Esophagus muscularis mucosa (tissue), 4 donors: Measurements from ENCODE around the gene OR6K6. TPM values are rescaled to one million over a fixed set of nuclear protein-coding genes. Genes with fewer than 3 reads are reported as not detected.

Source experiments
- DNase-seq: peaks from one replicate; pipeline ENCODE4 v3.0.0-alpha.2; 2017; ENCODE audit errors: extremely low spot score
- H3K27ac ChIP-seq, 4 donors: fragments of 200-600 bp; sonication (generic); replicated peaks in 1 of 4; 1 replicate in 3 of 4; 2 replicates in 1 of 4; pipeline ENCODE4 v1.5.1; 2016 to 2019; ENCODE audit warnings: mild to moderate bottlenecking in 1 of 4
- H3K27me3 ChIP-seq, 4 donors: fragments of 200-600 bp; sonication (generic); one replicate each; pipeline versions ENCODE4 v1.5.1 to v1.6.0; 2016 to 2019
- H3K36me3 ChIP-seq, 4 donors: fragments of 200-600 bp; sonication (generic); one replicate each; pipeline ENCODE4 v1.5.1; 2016 to 2019
- H3K4me1 ChIP-seq, 4 donors: fragments of 200-600 bp; sonication (generic); one replicate each; pipeline ENCODE4 v1.5.1; 2016 to 2019
- H3K4me3 ChIP-seq, 4 donors: fragments of 200-600 bp; sonication (generic); 1 replicate in 2 of 4; 2 replicates in 2 of 4; pipeline ENCODE4 v1.5.1; 2016 to 2019; ENCODE audit warnings: mild to moderate bottlenecking in 4 of 4, moderate library complexity in 1 of 4
- H3K9me3 ChIP-seq, 4 donors: fragments of 200-600 bp; sonication (generic); 1 replicate in 3 of 4; 2 replicates in 1 of 4; pipeline ENCODE4 v1.5.1; 2016 to 2019
- EP300 ChIP-seq: sonication (generic); formaldehyde crosslinking; IDR thresholded peaks from one replicate; pipeline ENCODE4 v1.6.1; 2017; ENCODE audit warnings: antibody characterized with exemption
- POLR2A ChIP-seq: fragments of 450-650 bp; IDR thresholded peaks from one replicate; pipeline ENCODE4 v1.6.1; 2017; ENCODE audit warnings: antibody characterized with exemption, moderate library complexity, mild to moderate bottlenecking, low read depth
- POLR2AphosphoS5 ChIP-seq, 2 donors: sonication (generic); formaldehyde crosslinking; IDR thresholded peaks; one replicate each; pipeline ENCODE4 v1.6.1; 2017; ENCODE audit warnings: antibody characterized with exemption in 2 of 2
- WGBS: methylation state at CpG from one replicate; pipeline ENCODE4 v1.1.5; 2018; 5-methylcytosine and 5-hydroxymethylcytosine counted together
- intact Hi-C: fragments of 100-400 bp; cut with DNase I; formaldehyde crosslinking; loops from one replicate; pipeline ENCODE4 v1.15.1; 2023
- total RNA-seq, 4 donors: library from RNA; depleted of rRNA; stranded (reverse); fragments of >200 nt; gene quantifications; one replicate each; pipeline versions ENCODE4 v1.1.0 to v1.2.1, GENCODE V29; 2016
- TF ChIP-seq, protein P1 (sequence below), 3 experiments: fragments of 200-600 bp in 2 of 3; fragments of 450-650 bp in 1 of 3; sonication (generic) in 2 of 3; IDR thresholded peaks; one replicate each; pipeline ENCODE4 v1.5.1; 2017 to 2019; ENCODE audit warnings: antibody characterized with exemption in 3 of 3, mild to moderate bottlenecking in 2 of 3, moderate library complexity in 1 of 3

The OR6K6 gene
- total RNA-seq: not detected

- Histone ChIP-seq H3K36me3 (no peaks in the 10 kb centered on the region), H3K9me3 (no peaks in the 10 kb centered on the region), H3K27ac (no peak within 1 kb of the TSS), H3K27me3 (no peaks in the 10 kb centered on the region), H3K4me3 (no peak within 1 kb of the TSS), H3K4me1 (no peaks in the 10 kb centered on the region)
- TF ChIP-seq POLR2AphosphoS5 (IDR thresholded peaks at IDR 0.05) (no peak), EP300 (no peak), POLR2A (no peak)
- TF ChIP-seq, protein P1, sequence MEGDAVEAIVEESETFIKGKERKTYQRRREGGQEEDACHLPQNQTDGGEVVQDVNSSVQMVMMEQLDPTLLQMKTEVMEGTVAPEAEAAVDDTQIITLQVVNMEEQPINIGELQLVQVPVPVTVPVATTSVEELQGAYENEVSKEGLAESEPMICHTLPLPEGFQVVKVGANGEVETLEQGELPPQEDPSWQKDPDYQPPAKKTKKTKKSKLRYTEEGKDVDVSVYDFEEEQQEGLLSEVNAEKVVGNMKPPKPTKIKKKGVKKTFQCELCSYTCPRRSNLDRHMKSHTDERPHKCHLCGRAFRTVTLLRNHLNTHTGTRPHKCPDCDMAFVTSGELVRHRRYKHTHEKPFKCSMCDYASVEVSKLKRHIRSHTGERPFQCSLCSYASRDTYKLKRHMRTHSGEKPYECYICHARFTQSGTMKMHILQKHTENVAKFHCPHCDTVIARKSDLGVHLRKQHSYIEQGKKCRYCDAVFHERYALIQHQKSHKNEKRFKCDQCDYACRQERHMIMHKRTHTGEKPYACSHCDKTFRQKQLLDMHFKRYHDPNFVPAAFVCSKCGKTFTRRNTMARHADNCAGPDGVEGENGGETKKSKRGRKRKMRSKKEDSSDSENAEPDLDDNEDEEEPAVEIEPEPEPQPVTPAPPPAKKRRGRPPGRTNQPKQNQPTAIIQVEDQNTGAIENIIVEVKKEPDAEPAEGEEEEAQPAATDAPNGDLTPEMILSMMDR (IDR thresholded peaks at IDR 0.05): no peak
- intact Hi-C loops: no loop called here
- WGBS: 81% methylated on average over 2 of the region's 2 CpGs
- DNase-seq: no peak
Measured at GRCh38 chr1:158754420-158754819, at the start of gene OR6K6. Gene OR6K6, plus strand, starts transcription at chr1:158754720. Its CDS starts 168 bp downstream, at chr1:158754888.

DNA sequence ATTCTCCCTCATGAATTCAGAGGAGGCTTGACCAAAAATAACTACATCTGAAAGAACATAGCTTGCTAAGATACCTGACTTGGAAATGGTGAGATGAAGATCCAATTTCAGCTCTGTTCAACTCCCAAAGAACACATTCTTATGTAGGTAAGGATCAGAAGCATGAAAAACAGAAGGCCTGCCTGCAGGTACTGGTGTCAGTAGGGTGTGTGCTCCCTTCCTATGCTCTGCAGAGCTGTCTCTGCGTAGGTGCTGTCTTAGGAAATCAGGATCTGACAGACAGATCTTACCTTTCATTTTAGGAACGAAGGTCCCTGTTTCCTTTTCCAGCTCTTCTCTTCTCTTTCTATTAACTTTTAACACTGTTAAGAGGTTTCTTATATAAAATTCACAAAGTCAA is 48.4 kb upstream of the OR6K6 start:
- no peaks in the 10 kb centered on the region for H3K27me3 ChIP-seq
- no peaks in the 10 kb centered on the region for H3K4me1 ChIP-seq
- no peak overlapping the region for H3K27ac ChIP-seq
- H3K36me3 ChIP-seq: no peaks in the 10 kb centered on the region
- intact Hi-C loops: no loop called here
- 62% methylated on average over 2 of the region's 2 CpGs for WGBS
- no peaks in the 10 kb centered on the region for H3K9me3 ChIP-seq
- no peak overlapping the region for H3K4me3 ChIP-seq
- no peak for DNase-seq
- TF ChIP-seq EP300 (no peak), POLR2AphosphoS5 (IDR thresholded peaks at IDR 0.05) (no peak), POLR2A (no peak)
- TF ChIP-seq, protein P1 (IDR thresholded peaks at IDR 0.05): no peak

DNA sequence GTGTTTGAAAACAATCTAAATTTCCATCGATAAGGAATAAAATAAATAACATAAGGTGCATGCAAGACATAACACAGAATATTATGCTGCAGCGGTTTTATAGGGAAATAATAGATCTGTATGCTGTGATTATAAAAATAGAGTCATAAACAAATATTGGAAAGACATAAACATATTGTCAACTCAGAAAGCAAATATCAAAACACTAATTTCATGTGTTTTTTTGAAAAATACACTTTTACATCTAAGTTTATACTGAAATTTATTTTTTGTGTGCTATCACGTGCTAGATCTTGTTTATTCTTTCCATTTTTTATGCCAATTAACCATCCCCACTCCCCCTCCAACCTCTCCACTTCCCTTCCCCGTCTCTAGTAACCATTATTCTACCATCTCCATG is 43.4 kb upstream of the OR6K6 start:
- no peaks in the 10 kb centered on the region for H3K9me3 ChIP-seq
- H3K4me3 ChIP-seq: no peak overlapping the region
- TF ChIP-seq POLR2A (no peak), POLR2AphosphoS5 (IDR thresholded peaks at IDR 0.05) (no peak), EP300 (no peak)
- TF ChIP-seq, protein P1 (IDR thresholded peaks at IDR 0.05): no peak
- no peaks in the 10 kb centered on the region for H3K4me1 ChIP-seq
- no peak for DNase-seq
- intact Hi-C loops: no loop called here
- WGBS: 62% methylated on average over 4 of the region's 4 CpGs
- no peaks in the 10 kb centered on the region for H3K36me3 ChIP-seq
- no peak overlapping the region for H3K27ac ChIP-seq
- H3K27me3 ChIP-seq: peaks cover 0 to 4% (median 0%) of the 10 kb centered on the region in 4 donors

GRCh38 chr1:158714754-158715153 is 39.8 kb upstream of the OR6K6 start:
- no peaks in the 10 kb centered on the region for H3K9me3 ChIP-seq
- H3K4me3 ChIP-seq: no peak overlapping the region
- intact Hi-C loops: no loop called here
- DNase-seq: no peak
- H3K27me3 ChIP-seq: peaks cover 0 to 4% (median 0%) of the 10 kb centered on the region in 4 donors
- H3K27ac ChIP-seq: no peak overlapping the region
- 30% methylated on average over 1 of the region's 1 CpG for WGBS
- H3K4me1 ChIP-seq: no peaks in the 10 kb centered on the region
- no peak for TF ChIP-seq POLR2AphosphoS5 (IDR thresholded peaks at IDR 0.05)
- TF ChIP-seq, protein P1 (IDR thresholded peaks at IDR 0.05): no peak
- no peaks in the 10 kb centered on the region for H3K36me3 ChIP-seq

DNA sequence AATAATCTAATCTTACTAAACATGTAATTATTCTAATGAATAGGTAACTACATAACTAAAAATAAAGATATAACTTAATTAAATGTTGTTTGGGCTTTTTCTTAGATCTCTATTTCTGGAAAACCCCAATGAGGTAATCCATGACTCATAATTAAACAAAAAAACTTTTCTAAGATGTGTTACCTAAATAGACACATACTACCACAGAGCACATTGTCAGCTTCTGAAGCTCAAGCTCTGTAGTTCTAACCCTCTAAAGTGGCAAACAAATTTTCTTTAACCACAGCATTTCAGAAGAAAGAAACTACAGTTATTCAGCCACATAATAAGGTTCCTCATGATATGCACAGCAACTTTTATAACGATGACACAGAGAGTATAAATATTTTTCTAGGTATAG is 38.2 kb upstream of the OR6K6 start:
- peaks cover 0 to 4% (median 0%) of the 10 kb centered on the region in 4 donors for H3K27me3 ChIP-seq
- H3K4me3 ChIP-seq: no peak overlapping the region
- no peaks in the 10 kb centered on the region for H3K36me3 ChIP-seq
- H3K27ac ChIP-seq: no peak overlapping the region
- intact Hi-C loops: no loop called here
- no peak for DNase-seq
- TF ChIP-seq, protein P1 (IDR thresholded peaks at IDR 0.05): no peak
- no peak for TF ChIP-seq POLR2AphosphoS5 (IDR thresholded peaks at IDR 0.05)
- no peak for TF ChIP-seq POLR2A
- no peak for TF ChIP-seq EP300
- no peaks in the 10 kb centered on the region for H3K9me3 ChIP-seq
- 83% methylated on average over 1 of the region's 1 CpG for WGBS
- no peaks in the 10 kb centered on the region for H3K4me1 ChIP-seq
